Liver (tissue), 9 donors: Measurements from ENCODE around the gene ZNF568. TPM values are rescaled to one million over a fixed set of nuclear protein-coding genes. Genes with fewer than 3 reads are reported as not detected.
A peak's percentile ranks its signal among the peaks of the same experiment; 100 is the strongest.

Source experiments
- DNase-seq: peaks from one replicate; pipeline ENCODE4 v3.0.0-alpha.2; 2017; ENCODE audit warnings: low spot score
- H3K27ac ChIP-seq, 2 donors: one replicate each; pipeline ENCODE4 v1.7.0; 2013; ENCODE audit warnings: inconsistent platforms in 2 of 2, low read length in 2 of 2, control low read depth in 1 of 2, low read depth in 1 of 2, mild to moderate bottlenecking in 1 of 2
- H3K27me3 ChIP-seq, 4 donors: one replicate each; pipeline versions ENCODE4 v1.6.1 to v1.7.0; 2013; ENCODE audit warnings: low read length in 3 of 4, inconsistent platforms in 1 of 4, mild to moderate bottlenecking in 1 of 4, moderate library complexity in 1 of 4; ENCODE audit not compliant: control insufficient read depth in 4 of 4, insufficient read depth in 4 of 4
- H3K36me3 ChIP-seq, 4 donors: one replicate each; pipeline versions ENCODE4 v1.6.1 to v1.7.0; 2013; ENCODE audit warnings: low read length in 3 of 4, mild to moderate bottlenecking in 3 of 4, low read depth in 1 of 4, moderate library complexity in 1 of 4; ENCODE audit not compliant: control insufficient read depth in 4 of 4, insufficient read depth in 3 of 4
- H3K4me1 ChIP-seq, 4 donors: one replicate each; pipeline versions ENCODE4 v1.6.1 to v1.7.0; 2013; ENCODE audit warnings: low read length in 3 of 4, mild to moderate bottlenecking in 3 of 4, moderate library complexity in 1 of 4; ENCODE audit not compliant: control insufficient read depth in 4 of 4, insufficient read depth in 4 of 4
- H3K4me3 ChIP-seq, 3 donors: one replicate each; pipeline versions ENCODE4 v1.6.1 to v1.7.0; 2013; ENCODE audit warnings: low read length in 3 of 3, control low read depth in 1 of 3, low read depth in 1 of 3, mild to moderate bottlenecking in 1 of 3
- H3K9ac ChIP-seq, 2 donors: one replicate each; pipeline ENCODE4 v1.7.0; 2013; ENCODE audit warnings: low read length in 2 of 2, mild to moderate bottlenecking in 2 of 2, moderate library complexity in 2 of 2, control low read depth in 1 of 2, low read depth in 1 of 2
- H3K9me3 ChIP-seq, 4 donors: one replicate each; pipeline versions ENCODE4 v1.6.1 to v1.7.0; 2013; ENCODE audit warnings: low read length in 3 of 4; ENCODE audit not compliant: control insufficient read depth in 4 of 4
- EGR1 ChIP-seq, 2 donors: IDR thresholded peaks; 2 replicates each; pipeline ENCODE4 v1.6.1; 2016 to 2018; ENCODE audit warnings: antibody characterized with exemption in 2 of 2, low read depth in 2 of 2
- FOXA1 ChIP-seq: IDR thresholded peaks from 2 replicates; pipeline ENCODE4 v1.6.1; 2016; ENCODE audit warnings: antibody characterized with exemption
- FOXA2 ChIP-seq: IDR thresholded peaks from 2 replicates; pipeline ENCODE4 v1.6.1; 2016; ENCODE audit warnings: antibody characterized with exemption
- GABPA ChIP-seq, 2 donors: IDR thresholded peaks in 1 of 2; conservative IDR thresholded peaks in 1 of 2; 2 replicates each; pipeline ENCODE4 v1.6.1; 2016; ENCODE audit warnings: antibody characterized with exemption in 2 of 2, mild to moderate bottlenecking in 1 of 2, moderate library complexity in 1 of 2
- HNF4A ChIP-seq, 2 donors: conservative IDR thresholded peaks; 2 replicates each; pipeline ENCODE4 v1.6.1; 2016; ENCODE audit warnings: antibody characterized with exemption in 2 of 2, mild to moderate bottlenecking in 2 of 2
- HNF4G ChIP-seq: IDR thresholded peaks from 2 replicates; pipeline ENCODE4 v1.6.1; 2016; ENCODE audit warnings: antibody characterized with exemption
- JUND ChIP-seq, 2 donors: IDR thresholded peaks; 2 replicates each; pipeline ENCODE4 v1.6.1; 2016; ENCODE audit warnings: antibody characterized with exemption in 2 of 2
- NR2F2 ChIP-seq: IDR thresholded peaks from 2 replicates; pipeline ENCODE4 v1.6.1; 2016; ENCODE audit warnings: antibody characterized with exemption
- RAD21 ChIP-seq, 2 donors: IDR thresholded peaks; 2 replicates each; pipeline ENCODE4 v1.6.1; 2016; ENCODE audit warnings: antibody characterized with exemption in 2 of 2, mild to moderate bottlenecking in 2 of 2
- RXRA ChIP-seq, 2 donors: IDR thresholded peaks; 2 replicates each; pipeline ENCODE4 v1.6.1; 2017 to 2018; ENCODE audit warnings: antibody characterized with exemption in 2 of 2, mild to moderate bottlenecking in 1 of 2
- SP1 ChIP-seq: IDR thresholded peaks from 2 replicates; pipeline ENCODE4 v1.6.1; 2018; ENCODE audit warnings: antibody characterized with exemption, mild to moderate bottlenecking
- TAF1 ChIP-seq: conservative IDR thresholded peaks from 2 replicates; pipeline ENCODE4 v1.6.1; 2016; ENCODE audit warnings: antibody characterized with exemption, mild to moderate bottlenecking
- YY1 ChIP-seq: IDR thresholded peaks from 2 replicates; pipeline ENCODE4 v1.6.1; 2016; ENCODE audit warnings: antibody characterized with exemption, mild to moderate bottlenecking
- WGBS: extraction: QIAGEN DNeasy Blood & Tissue Kit; methylation state at CpG from one replicate; pipeline ENCODE4 v1.1.7; 2013; 5-methylcytosine and 5-hydroxymethylcytosine counted together
- polyA plus RNA-seq, 2 donors: library from polyadenylated mRNA; stranded (reverse) in 1 of 2; unstranded in 1 of 2; fragments of 200-250 nt in 1 of 2; fragments of >200 nt in 1 of 2; fragmentation: Nextera tagmentation in 1 of 2; extraction: Ambion mirVana in 1 of 2; gene quantifications; one replicate each; pipeline versions ENCODE4 v1.2.1 to v1.2.3, GENCODE V29; 2013 to 2015
- total RNA-seq, 2 donors: library from RNA; depleted of rRNA; stranded (reverse); fragments of >200 nt; gene quantifications; one replicate each; pipeline ENCODE4 v1.2.3, GENCODE V29; 2014
- TF ChIP-seq, protein P1 (sequence below): IDR thresholded peaks from 2 replicates; pipeline ENCODE4 v1.6.1; 2016; ENCODE audit warnings: antibody characterized with exemption
- TF ChIP-seq, protein P2 (sequence below): fragments of 150-350 bp; IDR thresholded peaks from 2 replicates; pipeline ENCODE4 v1.5.1; 2017; ENCODE audit warnings: improper control_type of control experiment, low read depth, low read length; ENCODE audit not compliant: missing input control
- TF ChIP-seq, protein P3 (sequence below): IDR thresholded peaks from 2 replicates; pipeline ENCODE4 v1.6.1; 2016; ENCODE audit warnings: antibody characterized with exemption, mild to moderate bottlenecking
- TF ChIP-seq, protein P4 (sequence below): IDR thresholded peaks from 2 replicates; pipeline ENCODE4 v1.6.1; 2016; ENCODE audit warnings: antibody characterized with exemption
- TF ChIP-seq, protein P5 (sequence below): IDR thresholded peaks from 2 replicates; pipeline ENCODE4 v1.6.1; 2016; ENCODE audit warnings: antibody characterized with exemption
- donor health status: healthy.
- donor health status: healthy.
- donor health status: healthy.
- donor health status: healthy.
- donor health status: healthy.

Gene ZNF568
- total and polyA plus RNA-seq, 4 donors = 1.4 to 5.5 (median 2.8) TPM

DNA sequence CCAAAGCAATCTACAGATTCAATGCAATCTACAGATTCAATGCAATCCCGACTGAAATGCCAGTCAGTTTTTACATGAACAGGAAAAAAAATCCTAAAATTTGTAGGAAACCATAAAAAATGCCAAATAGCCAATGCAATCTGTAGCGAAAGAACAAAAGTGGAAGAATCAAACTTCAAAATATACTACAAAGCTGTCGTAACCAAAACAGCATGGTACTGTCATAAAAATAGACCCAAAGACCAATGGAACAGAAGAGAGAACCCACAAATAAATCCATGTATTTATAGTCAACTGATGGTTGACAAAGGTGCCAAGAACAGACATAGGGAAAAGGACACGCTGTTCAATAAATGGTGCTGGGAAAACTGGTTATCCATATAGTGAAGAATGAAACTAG, 17.7 kb upstream of the ZNF568 start:
- TF ChIP-seq, protein P1, sequence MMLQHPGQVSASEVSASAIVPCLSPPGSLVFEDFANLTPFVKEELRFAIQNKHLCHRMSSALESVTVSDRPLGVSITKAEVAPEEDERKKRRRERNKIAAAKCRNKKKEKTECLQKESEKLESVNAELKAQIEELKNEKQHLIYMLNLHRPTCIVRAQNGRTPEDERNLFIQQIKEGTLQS = no peak
- TF ChIP-seq HNF4G = no peak
- TF ChIP-seq EGR1 (IDR thresholded peaks at IDR 0.05; ENCODE audit: low read depth in 2 of 2) = no peak
- no peak for TF ChIP-seq TAF1
- no peak for TF ChIP-seq GABPA (IDR thresholded peaks at IDR 0.05 in 1 of 2, conservative IDR thresholded peaks at IDR 0.05 in 1 of 2)
- no peak for TF ChIP-seq RAD21 (IDR thresholded peaks at IDR 0.05)
- no peak for TF ChIP-seq RXRA (IDR thresholded peaks at IDR 0.05)
- TF ChIP-seq, protein P2, sequence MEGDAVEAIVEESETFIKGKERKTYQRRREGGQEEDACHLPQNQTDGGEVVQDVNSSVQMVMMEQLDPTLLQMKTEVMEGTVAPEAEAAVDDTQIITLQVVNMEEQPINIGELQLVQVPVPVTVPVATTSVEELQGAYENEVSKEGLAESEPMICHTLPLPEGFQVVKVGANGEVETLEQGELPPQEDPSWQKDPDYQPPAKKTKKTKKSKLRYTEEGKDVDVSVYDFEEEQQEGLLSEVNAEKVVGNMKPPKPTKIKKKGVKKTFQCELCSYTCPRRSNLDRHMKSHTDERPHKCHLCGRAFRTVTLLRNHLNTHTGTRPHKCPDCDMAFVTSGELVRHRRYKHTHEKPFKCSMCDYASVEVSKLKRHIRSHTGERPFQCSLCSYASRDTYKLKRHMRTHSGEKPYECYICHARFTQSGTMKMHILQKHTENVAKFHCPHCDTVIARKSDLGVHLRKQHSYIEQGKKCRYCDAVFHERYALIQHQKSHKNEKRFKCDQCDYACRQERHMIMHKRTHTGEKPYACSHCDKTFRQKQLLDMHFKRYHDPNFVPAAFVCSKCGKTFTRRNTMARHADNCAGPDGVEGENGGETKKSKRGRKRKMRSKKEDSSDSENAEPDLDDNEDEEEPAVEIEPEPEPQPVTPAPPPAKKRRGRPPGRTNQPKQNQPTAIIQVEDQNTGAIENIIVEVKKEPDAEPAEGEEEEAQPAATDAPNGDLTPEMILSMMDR = no peak
- TF ChIP-seq JUND (IDR thresholded peaks at IDR 0.05) = no peak
- TF ChIP-seq, protein P3, sequence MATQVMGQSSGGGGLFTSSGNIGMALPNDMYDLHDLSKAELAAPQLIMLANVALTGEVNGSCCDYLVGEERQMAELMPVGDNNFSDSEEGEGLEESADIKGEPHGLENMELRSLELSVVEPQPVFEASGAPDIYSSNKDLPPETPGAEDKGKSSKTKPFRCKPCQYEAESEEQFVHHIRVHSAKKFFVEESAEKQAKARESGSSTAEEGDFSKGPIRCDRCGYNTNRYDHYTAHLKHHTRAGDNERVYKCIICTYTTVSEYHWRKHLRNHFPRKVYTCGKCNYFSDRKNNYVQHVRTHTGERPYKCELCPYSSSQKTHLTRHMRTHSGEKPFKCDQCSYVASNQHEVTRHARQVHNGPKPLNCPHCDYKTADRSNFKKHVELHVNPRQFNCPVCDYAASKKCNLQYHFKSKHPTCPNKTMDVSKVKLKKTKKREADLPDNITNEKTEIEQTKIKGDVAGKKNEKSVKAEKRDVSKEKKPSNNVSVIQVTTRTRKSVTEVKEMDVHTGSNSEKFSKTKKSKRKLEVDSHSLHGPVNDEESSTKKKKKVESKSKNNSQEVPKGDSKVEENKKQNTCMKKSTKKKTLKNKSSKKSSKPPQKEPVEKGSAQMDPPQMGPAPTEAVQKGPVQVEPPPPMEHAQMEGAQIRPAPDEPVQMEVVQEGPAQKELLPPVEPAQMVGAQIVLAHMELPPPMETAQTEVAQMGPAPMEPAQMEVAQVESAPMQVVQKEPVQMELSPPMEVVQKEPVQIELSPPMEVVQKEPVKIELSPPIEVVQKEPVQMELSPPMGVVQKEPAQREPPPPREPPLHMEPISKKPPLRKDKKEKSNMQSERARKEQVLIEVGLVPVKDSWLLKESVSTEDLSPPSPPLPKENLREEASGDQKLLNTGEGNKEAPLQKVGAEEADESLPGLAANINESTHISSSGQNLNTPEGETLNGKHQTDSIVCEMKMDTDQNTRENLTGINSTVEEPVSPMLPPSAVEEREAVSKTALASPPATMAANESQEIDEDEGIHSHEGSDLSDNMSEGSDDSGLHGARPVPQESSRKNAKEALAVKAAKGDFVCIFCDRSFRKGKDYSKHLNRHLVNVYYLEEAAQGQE = no peak
- TF ChIP-seq NR2F2 = no peak
- peak overlapping the region in 2 of 3 donors; percentile 20 to 27 for H3K4me3 ChIP-seq
- WGBS = over 99% methylated on average over 4 of the region's 4 CpGs
- H3K27ac ChIP-seq = no peak overlapping the region
- H3K4me1 ChIP-seq = no peaks in the 10 kb centered on the region
- no peak for DNase-seq
- no peak overlapping the region for H3K9ac ChIP-seq
- peaks cover 4 to 35% (median 17%) of the 10 kb centered on the region in 4 donors for H3K36me3 ChIP-seq
- peaks cover 39 to 84% (median 54%) of the 10 kb centered on the region in 4 donors for H3K9me3 ChIP-seq
- no peaks in the 10 kb centered on the region for H3K27me3 ChIP-seq

DNA sequence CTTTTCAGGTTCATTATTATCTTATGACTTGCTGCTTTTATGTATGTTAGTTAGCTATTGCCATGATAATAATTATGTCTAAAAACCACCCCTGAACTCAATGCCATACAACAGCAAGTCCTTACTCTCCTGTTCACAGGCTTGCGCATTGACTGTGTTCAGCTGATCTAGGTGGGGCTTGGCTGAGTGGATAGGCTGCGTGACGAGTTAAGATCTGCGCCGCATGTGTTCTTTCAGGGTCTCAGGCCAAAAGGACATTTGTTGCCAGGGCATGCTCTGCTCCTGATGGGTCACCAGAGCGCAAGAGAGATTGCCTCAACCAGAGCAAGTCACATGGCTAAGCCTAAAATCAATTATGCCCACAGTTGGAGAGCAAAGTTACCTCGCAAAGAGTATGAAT, 859 bp downstream of the ZNF568 start:
- peak overlapping the region in 1 of 2 donors; percentile 74 for H3K27ac ChIP-seq
- H3K36me3 ChIP-seq = peaks cover 0 to 17% (median 10%) of the 10 kb centered on the region in 4 donors
- DNase-seq = peak; percentile 40
- TF ChIP-seq SP1 (no peak), EGR1 (IDR thresholded peaks at IDR 0.05; ENCODE audit: low read depth in 2 of 2) (no peak), GABPA (IDR thresholded peaks at IDR 0.05 in 1 of 2, conservative IDR thresholded peaks at IDR 0.05 in 1 of 2) (no peak), NR2F2 (no peak), TAF1 (no peak), JUND (IDR thresholded peaks at IDR 0.05) (no peak), FOXA2 (no peak), HNF4G (no peak), HNF4A (conservative IDR thresholded peaks at IDR 0.05) (no peak), RAD21 (IDR thresholded peaks at IDR 0.05) (no peak), YY1 (no peak), FOXA1 (no peak)
- TF ChIP-seq, protein P4, sequence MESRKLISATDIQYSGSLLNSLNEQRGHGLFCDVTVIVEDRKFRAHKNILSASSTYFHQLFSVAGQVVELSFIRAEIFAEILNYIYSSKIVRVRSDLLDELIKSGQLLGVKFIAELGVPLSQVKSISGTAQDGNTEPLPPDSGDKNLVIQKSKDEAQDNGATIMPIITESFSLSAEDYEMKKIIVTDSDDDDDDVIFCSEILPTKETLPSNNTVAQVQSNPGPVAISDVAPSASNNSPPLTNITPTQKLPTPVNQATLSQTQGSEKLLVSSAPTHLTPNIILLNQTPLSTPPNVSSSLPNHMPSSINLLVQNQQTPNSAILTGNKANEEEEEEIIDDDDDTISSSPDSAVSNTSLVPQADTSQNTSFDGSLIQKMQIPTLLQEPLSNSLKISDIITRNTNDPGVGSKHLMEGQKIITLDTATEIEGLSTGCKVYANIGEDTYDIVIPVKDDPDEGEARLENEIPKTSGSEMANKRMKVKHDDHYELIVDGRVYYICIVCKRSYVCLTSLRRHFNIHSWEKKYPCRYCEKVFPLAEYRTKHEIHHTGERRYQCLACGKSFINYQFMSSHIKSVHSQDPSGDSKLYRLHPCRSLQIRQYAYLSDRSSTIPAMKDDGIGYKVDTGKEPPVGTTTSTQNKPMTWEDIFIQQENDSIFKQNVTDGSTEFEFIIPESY = no peak
- TF ChIP-seq, protein P5, sequence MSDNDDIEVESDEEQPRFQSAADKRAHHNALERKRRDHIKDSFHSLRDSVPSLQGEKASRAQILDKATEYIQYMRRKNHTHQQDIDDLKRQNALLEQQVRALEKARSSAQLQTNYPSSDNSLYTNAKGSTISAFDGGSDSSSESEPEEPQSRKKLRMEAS = no peak
- TF ChIP-seq, protein P1 = no peak
- TF ChIP-seq, protein P2 = no peak

More for the DNA sequence above, 859 bp downstream of the ZNF568 start:
- peak overlapping the region; percentile 47 to 72 (median 54) for H3K4me3 ChIP-seq
- 30% methylated on average over 7 of the region's 7 CpGs for whole genome bisulfite sequencing
- H3K9me3 ChIP-seq = peaks cover 4 to 44% (median 25%) of the 10 kb centered on the region in 4 donors
- H3K4me1 ChIP-seq = peaks cover 0 to 8% (median 1%) of the 10 kb centered on the region in 4 donors
- no peak overlapping the region for H3K9ac ChIP-seq
- no peaks in the 10 kb centered on the region for H3K27me3 ChIP-seq
